Activated CD8-positive, alpha-beta memory T cell treated with anti-CD3 and anti-CD28 coated beads for 24 hours (primary cell): ENCODE results near the gene DOCK4.
"Not testable (repeated sequence)": the region's sequence is repeated elsewhere in the genome, so short reads cannot be mapped to it uniquely, and the experiment has no call there.

ENCODE experiments used
- DNase-seq: peaks from one replicate; pipeline ENCODE4 v3.0.0-alpha.2; 2020

The DOCK4 gene, protein sequence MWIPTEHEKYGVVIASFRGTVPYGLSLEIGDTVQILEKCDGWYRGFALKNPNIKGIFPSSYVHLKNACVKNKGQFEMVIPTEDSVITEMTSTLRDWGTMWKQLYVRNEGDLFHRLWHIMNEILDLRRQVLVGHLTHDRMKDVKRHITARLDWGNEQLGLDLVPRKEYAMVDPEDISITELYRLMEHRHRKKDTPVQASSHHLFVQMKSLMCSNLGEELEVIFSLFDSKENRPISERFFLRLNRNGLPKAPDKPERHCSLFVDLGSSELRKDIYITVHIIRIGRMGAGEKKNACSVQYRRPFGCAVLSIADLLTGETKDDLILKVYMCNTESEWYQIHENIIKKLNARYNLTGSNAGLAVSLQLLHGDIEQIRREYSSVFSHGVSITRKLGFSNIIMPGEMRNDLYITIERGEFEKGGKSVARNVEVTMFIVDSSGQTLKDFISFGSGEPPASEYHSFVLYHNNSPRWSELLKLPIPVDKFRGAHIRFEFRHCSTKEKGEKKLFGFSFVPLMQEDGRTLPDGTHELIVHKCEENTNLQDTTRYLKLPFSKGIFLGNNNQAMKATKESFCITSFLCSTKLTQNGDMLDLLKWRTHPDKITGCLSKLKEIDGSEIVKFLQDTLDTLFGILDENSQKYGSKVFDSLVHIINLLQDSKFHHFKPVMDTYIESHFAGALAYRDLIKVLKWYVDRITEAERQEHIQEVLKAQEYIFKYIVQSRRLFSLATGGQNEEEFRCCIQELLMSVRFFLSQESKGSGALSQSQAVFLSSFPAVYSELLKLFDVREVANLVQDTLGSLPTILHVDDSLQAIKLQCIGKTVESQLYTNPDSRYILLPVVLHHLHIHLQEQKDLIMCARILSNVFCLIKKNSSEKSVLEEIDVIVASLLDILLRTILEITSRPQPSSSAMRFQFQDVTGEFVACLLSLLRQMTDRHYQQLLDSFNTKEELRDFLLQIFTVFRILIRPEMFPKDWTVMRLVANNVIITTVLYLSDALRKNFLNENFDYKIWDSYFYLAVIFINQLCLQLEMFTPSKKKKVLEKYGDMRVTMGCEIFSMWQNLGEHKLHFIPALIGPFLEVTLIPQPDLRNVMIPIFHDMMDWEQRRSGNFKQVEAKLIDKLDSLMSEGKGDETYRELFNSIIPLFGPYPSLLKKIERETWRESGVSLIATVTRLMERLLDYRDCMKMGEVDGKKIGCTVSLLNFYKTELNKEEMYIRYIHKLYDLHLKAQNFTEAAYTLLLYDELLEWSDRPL (N-terminal part only)

DNA sequence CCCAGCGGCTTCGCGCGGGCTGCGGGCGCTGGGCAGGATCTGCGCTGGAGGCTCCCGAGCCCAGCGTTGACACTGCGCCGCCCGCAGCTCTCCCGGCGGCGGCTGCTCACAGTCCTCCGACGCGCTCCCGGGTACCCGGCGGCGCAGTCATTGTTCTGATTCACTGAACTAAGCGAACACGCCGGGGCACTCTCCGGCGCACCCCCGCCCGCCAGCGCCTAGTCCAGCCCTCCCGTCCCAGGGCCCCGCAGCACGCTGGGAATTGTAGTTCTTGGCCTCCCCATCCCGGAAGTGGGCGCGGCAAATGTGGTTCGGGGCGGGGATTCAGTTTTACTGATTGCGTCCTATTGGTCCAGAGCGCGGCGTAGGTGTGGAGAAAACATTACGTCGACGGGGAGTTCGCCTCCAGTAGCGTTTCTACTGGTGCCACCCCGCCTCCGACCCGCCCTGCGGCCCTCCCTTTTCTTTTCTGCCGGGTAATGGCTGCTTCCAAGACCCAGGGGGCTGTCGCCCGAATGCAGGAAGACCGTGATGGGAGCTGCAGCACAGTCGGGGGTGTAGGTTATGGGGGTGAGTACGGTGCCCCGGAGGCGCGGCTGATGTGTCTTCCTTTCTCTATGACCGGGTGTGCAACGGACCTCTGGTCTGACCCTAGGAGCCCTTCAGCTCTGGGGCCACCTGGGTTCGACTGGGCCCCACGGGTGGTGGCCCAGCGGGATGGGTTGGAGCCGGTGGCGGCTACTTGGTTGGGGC lies at the start of gene DOCK4, which contains the start of gene ZNF277:
DOCK4 (minus strand) TSS at position 162 of the 753 bp plus-strand sequence. CDS start 261 bp downstream, outside the sequence.
ZNF277 (plus strand) TSS at position 458 of the 753 bp plus-strand sequence; CDS start at position 480, 22 bp downstream.
- peak; percentile 100 for DNase-seq

DNA sequence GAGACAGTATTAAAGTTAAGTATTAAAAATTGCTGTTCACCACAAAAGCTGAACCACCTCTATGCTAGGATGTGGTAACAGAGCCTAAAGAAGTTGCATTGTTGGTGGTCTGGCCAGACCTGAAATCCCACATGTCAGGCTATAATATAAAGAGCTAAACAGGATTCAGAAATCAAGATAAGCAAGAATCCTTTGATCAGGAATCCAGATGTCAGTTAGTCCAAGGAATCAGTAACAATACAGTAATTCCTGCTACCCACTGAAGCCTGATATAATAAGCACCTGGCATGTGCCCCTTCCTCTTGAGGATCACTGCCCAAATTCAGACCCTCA lies 49.2 kb upstream of the DOCK4 start:
- no peak for DNase-seq

DNA sequence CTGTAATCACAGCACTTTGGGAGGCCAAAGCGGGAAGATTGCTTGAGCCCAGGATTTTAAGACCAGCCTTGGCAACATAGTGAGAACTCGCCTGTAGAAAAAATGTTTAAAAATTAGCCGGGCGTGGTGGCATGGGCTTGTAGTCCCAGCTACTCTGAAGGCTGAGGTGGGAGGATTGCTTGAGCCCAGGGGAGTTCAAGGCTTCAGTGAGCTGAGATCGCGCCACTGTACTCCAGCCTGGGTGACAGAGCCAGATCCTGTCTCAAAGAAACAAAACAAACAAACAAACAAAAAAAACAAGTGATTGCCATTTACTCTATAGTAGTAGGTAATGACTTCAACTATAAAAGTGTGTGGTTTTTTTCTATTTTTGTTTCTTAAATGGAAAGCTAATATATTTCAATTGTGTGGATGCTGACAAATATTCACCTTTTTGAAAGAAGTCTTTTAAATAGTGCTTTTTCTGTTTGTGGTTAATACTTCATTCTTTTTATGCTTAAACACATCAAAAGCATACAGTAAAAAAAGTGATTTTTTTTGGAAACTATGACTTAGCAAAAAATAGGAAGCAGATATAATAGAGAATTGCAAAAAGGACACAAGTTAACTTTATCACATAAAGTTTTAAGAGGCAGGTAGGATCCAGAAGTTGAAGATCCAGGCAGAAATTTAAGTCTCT lies 48.6 kb upstream of the DOCK4 start:
- no peak for DNase-seq

DNA sequence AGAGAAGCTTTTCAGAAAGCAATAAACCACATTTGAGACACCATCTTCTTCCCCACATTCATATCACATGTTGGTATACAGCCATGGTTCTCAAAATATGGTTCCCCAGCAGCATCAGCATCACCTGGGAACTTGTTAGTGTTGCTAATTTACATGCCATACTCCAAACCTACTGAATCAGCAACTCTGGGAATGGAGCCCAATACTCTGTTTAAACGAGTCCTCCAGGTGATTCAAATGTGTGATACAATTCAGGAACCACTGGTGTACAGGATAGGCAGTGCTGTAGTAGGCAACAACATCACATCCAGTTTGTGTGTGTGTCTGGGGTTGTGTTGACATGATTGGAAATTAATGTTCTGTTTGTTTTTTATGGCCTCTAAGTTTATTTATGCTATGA lies 48.0 kb upstream of the DOCK4 start:
- DNase-seq: no peak

DNA sequence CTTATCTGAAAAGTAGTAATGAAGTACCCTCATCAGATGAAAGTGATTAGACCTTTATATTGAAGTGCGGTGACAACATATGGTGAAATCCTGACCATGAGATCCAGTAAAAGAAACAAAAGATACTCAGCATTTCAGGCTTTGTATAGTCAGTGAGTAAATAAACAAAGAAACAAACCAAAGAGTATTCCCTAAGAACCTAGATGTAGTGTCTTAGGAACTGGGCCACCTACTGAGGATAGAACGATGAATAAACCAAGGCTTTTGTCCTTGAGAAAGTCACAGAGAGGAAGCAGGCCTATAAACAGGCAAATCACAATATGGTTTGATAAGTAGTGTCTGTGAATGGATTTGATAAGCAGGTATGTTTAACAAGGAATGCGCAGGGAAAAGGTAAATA lies 46.5 kb upstream of the DOCK4 start:
- no peak for DNase-seq

DNA sequence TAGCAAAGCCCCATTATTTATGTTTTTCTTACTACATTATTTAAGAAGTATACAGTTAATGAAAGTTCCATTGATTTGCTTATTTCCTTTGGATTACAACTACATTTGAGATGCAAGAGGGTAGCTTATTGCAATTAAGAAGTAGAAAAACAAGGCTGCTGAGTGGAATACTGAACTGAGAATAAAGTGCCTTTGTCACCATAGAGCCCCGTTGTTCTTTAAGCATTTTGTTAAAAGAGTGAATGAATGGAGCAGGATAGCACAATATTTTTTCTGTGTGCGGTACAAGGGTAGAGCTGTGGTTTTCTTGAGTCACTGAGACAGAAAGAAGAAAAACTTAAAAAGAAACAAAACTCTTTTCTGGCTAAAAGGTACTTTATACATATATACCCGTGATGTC lies 45.9 kb upstream of the DOCK4 start:
- DNase-seq: no peak

DNA sequence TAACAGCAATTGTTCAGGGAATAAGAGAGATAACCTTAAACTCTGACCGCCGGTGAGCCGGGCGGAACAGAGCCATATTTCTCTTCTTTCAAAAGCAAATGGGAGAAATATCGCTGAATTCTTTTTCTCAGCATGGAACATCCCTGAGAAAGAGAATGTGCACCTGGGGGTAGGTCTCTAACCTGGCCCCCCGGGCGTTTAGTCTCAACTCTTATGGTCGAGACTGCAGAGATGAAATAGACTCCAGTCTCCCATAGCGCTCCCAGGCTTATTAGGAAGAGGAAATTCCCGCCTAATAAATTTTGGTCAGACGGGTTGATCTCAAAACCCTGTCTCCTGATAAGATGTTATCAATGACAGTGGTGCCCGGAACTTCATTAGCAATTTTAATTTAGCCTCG lies 43.8 kb upstream of the DOCK4 start:
- DNase-seq: not testable (repeated sequence)

DNA sequence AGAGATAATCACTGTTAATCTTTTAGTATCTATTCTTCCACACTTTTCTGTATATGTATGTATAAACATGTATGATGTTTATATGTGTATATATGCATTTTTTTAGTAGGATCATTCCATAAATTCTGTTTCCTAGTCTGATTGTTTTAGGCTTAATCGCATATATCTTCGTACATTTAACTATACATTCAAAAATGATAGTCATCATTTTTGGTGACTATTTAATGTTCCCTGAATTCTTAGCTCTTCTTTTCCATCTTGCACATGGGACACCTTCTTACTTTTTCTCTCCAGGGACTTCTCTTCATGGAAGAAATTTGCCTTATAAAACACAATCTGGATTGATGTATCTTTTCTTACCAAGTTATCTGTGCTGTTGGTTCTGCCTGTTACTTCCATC lies 42.4 kb upstream of the DOCK4 start:
- no peak for DNase-seq

DNA sequence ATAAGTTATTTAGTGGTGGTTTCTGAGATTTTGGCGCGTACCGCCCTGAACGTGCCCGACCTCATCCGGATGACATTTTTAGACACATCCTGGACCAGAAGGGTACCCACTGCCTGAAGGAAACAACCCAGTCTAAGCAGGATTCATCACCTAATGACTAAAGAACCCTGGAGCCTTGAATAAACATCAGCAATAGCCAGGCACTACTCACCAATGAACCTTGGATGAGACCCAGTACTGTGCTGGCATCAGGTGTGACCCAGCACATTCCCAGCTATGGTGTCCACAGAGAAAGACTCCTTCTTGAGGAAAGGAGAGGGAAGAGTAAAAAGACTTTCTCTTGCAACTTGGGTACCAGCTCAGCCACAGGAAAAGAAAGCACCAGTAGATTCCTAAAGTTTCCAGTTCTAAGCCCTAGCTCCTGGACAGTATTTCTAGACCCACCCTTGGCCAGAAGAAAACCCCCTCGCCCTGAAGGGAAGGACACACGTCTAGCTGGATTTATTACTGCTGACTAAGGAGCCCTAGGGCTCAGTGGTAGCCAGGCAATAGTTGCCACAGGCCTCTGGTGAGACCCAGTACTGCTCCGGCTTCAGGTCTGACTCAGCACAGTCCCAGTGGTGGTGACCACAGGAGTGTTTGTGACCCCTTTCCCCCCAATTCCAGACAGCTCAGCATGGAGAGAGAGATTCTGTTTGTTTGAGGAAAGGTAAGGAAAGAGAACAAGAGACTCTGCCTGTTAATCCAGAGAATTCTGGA lies 32.8 kb upstream of the DOCK4 start:
- no peak for DNase-seq

DNA sequence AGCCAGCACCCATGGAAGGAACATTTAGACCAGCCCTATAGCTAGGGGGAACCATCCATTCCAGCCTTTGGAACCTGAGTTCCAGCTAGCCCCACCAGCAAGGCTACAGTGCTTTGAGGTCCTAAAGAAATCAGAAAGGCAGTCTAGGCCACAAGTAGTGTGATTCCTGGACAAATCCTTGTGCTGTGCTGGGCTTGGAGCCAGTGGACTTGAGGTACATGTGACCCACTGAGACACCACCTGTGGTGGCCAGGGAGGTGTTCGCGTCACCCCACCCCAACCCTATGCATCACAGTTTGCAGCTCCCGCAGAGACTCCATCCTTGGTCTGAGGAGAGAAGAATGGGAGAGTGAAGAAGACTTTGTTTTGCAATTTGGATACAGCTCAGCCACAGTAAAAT lies 32.1 kb upstream of the DOCK4 start:
- no peak for DNase-seq

DNA sequence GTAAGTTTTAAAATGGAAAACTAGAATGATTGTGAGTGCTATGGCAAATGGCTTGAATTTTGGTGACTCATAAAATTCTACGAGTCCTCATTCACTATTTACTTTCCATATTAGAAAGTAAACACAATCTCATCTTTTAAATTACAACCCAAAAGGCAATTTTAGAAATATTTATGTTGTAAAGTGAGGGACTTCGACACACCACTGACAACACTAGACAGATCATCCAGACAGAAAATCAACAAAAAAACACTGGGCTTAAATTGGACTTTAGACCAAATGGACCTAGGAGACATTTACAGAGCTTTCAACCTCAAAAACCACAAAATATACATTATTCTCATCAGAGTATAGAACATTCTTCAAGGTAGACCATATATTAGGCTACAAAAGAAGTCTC lies 30.4 kb upstream of the DOCK4 start:
- DNase-seq: no peak

DNA sequence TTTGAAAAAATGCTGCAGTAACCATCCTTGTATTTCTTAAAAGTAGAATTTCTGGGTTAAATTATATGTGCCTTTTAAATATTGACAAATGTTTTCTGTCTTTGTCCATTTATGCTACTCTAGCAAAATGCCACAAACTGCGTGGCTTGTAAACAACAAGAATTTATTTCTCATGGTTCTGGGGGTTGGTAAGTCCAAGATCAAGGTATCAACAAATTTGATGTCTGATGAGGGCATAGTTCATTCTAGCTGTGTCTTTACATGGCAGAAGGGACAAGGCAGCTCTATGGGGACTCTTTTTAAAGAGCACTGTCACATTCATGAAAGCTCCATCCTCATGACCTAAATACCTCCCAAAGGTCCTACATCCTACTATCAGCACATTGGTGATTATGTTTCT lies 27.9 kb upstream of the DOCK4 start:
- no peak for DNase-seq

DNA sequence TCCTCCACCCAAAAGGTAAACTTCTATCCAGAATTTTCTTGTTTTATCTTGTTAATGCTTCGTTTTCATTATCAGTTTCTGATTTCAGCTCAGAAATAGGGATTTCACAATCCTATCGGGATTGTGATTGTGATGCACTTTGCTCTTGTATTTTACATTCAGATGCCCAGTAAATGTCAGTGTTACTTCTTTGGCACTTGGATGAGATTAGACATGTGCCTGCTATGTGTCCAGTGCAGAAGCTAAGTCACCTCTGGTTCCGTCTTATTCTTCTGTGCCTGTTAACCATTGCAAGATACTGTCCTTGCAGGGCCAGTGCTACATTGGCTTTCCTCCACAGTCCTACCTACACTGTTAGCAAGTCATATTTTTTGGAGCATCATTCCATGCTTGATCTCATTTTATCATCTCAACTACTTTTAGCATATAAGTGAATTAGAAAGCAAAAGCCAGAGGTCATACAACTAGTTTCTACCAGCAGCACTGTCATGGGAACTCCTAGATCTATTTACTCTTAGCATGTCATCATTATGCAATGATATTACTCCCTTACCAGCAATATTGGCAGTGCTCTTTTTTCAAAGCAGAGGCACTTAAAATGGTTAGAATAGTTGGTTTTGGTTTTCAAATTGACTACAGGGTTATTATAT lies 27.0 kb upstream of the DOCK4 start:
- no peak for DNase-seq

DNA sequence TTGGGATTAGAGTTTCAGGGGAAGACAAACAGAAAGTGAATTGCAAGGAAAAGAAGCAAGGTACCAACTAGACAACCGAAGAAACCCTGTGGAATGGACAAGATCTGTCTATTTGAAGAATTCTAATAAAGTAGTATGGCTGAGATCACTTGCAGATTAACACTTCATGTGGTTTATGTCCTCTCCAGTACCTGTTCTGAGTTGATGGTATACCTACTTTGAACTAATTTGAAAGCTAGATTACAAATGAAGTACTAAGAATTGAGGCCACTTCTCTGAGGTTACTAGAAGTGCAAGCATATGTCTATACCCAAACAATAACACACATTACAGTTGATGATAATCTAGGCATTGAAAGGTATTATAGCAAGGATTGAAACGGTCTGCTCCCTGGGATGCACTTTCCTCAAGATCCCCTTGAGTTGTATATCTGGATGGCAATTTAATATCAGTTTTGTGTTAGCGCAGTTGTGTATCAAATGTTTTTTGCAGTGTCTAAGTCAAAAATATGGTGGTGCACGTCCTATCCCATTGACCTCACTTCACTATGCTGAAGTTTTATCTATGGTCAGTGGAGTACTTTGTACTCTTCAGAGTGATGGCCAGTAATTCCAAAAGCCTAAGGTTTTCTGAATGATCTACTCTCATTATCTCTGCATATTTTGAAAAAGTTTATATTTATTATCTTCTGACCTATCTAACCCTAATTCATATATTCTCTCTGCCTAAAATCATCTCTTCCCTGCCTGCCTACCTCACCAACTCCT lies 26.2 kb upstream of the DOCK4 start:
- DNase-seq: no peak

DNA sequence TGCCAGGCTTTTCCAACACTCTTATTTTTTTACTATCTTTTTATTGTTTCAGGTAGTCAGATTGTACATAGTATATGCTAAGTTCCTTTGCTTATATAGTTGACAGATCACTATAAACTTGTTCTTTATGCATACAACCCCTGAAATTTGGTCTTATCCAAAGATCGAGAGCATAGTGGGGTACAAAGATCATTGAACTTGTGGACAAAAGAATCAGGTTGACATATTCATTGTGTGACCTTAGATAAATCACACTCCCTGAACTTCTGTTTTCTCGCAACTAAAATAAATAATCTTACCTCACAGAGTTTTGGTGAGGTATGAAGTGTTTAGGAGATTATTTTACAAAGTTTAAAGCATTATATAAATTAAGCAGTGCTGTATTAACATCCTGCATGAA lies 22.4 kb upstream of the DOCK4 start:
- DNase-seq: no peak

DNA sequence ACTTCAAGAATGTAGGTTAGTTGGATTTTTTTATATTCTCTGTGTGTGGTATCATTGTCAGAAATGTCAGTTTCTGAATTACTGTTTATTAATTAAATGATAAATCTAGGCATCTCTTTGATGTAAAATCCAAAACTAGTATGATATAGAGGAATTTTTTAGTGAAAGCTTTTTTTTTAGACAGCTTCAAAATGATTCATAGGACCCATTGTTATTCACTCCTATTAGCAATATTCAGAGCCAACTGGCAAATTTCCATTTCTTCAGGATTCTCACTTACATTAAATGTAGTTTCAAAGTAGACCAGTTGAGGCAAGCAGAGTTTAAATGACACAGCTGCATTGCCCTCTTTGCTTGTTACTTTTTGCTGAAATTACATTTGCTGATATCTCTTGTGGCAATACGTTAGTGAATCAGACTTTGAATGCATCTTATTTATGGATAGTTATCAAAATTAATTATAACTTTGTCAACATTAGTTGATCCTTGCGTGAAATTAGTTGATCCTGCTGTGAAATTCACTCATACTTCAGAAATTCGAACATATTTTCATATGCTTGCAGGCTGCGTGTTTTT lies 20.6 kb upstream of the DOCK4 start:
- DNase-seq: no peak

DNA sequence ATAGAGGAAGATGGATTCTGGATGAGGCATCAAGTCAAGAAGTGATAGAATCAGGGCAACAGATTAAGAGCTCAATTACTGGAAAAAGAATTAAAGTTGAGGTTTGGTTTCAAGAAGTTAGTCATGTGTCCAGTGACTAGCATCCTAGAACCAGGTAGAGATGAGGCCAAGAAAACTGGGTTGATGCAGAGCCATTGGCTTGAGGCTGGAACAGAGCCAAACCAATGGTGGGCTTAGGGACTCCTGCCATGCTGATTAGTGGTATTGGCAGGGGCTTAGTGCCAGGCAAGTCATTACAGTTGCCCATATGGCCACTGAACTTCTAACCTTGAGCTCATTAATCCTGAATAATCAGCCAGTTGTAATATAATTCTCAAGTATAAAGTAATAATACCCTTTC lies 18.8 kb upstream of the DOCK4 start:
- no peak for DNase-seq

DNA sequence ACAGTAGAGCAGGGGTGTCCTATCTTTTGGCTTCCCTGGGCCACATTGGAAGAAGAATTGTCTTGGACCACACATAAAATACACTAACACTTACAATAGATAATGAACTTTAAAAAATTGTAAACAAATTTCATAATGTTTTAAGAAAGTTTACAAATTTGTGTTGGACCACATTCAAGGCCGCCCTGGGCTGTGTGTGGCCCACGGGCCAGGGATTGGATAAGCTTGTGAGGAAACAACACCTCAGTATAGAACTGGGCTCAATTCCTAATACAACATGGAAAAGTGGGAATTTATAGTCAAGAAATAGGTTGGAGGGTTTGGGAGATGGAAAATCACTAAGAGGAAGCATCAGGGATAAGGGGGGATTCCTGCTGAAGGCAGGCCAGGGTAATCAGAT lies 18.0 kb upstream of the DOCK4 start:
- DNase-seq: no peak

DNA sequence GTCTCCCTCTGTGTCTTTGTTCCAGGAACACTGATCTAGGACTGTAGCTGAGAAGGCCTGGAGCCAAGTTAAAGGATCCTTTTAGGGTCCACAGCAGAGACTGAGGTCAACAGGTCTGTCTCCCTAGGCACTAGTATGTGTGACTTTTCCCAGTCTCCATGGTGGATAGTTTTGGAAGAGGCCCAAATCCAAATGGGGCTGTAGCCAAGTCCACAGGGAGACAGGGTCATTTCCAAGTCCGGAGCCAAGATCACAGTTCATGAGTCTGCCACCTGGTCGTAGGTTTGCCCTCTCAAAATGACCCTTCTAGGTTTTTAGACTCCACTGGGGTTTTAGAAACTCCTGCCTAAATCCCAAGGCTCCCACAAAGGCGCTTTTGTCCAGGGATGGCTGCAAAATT lies 17.1 kb upstream of the DOCK4 start:
- DNase-seq: no peak
